PC-3 (cell line): ENCODE results near the gene CALCB. TPM values are rescaled to one million over a fixed set of nuclear protein-coding genes. Genes with fewer than 3 reads are reported as not detected.

Experiments
- ATAC-seq: fragments of 200-7000 bp; cut with Tn5 transposase; 2 replicates; pipeline ENCODE4 v1.9.1; 2020; ENCODE audit warnings: mild to moderate bottlenecking, moderate library complexity
- BruUV-seq: library from RNA; stranded (reverse); fragments of 400-500 nt; replicated peaks from 2 replicates; lab custom pipeline; 2021; lab: Mats Ljungman, UMichigan
- CTCF ChIA-PET: fragments of 300-600 bp; sonication (Branson Sonifier 250); formaldehyde crosslinking; loops from one replicate; lab custom pipeline; 2022; ENCODE audit warnings: antibody characterized with exemption; lab: Charles Lee
- POLR2A ChIA-PET: fragments of 300-600 bp; sonication (Branson Sonifier 250); formaldehyde crosslinking; loops from one replicate; lab custom pipeline; 2022; ENCODE audit warnings: antibody characterized with exemption; ENCODE audit not compliant: unreplicated experiment; lab: Charles Lee
- DNase-seq: peaks from one replicate; pipeline ENCODE4 v3.0.0-alpha.2; 2015
- H2AFZ ChIP-seq: fragments of 300-600 bp; sonication (generic); 2 replicates; pipeline ENCODE4 v1.6.0; 2016; ENCODE audit warnings: antibody characterized with exemption, low read length
- H3F3A ChIP-seq: fragments of 300-600 bp; sonication (generic); one replicate; pipeline ENCODE4 v1.6.0; 2017; ENCODE audit warnings: antibody characterized with exemption, low read length, control low read depth, mild to moderate bottlenecking; ENCODE audit not compliant: unreplicated experiment
- H3K27ac ChIP-seq: fragments of 300-600 bp; sonication (generic); 2 replicates; pipeline ENCODE4 v1.5.1; 2016; ENCODE audit warnings: mild to moderate bottlenecking, low read length
- H3K27me3 ChIP-seq: fragments of 300-600 bp; sonication (generic); 2 replicates; pipeline ENCODE4 v1.6.1; 2016; ENCODE audit warnings: low read length, mixed read lengths
- H3K36me3 ChIP-seq: fragments of 300-600 bp; sonication (generic); 2 replicates; pipeline ENCODE4 v1.6.1; 2016; ENCODE audit warnings: low read depth, mixed run types, low read length, mixed read lengths
- H3K4me1 ChIP-seq: fragments of 300-600 bp; sonication (generic); 2 replicates; pipeline ENCODE4 v1.5.1; 2016; ENCODE audit warnings: low read length; ENCODE audit not compliant: insufficient read depth
- H3K4me2 ChIP-seq: fragments of 300-600 bp; sonication (generic); 2 replicates; pipeline ENCODE4 v1.6.0; 2016; ENCODE audit warnings: low read length
- H3K4me3 ChIP-seq: fragments of 300-600 bp; sonication (generic); 2 replicates; pipeline ENCODE4 v1.5.1; 2016; ENCODE audit warnings: mild to moderate bottlenecking, low read length, mixed read lengths
- H3K79me2 ChIP-seq: fragments of 300-600 bp; sonication (generic); 2 replicates; pipeline ENCODE4 v1.6.1; 2017; ENCODE audit warnings: low read length, mixed read lengths
- H3K9ac ChIP-seq: fragments of 300-600 bp; sonication (generic); 2 replicates; pipeline ENCODE4 v1.6.0; 2016; ENCODE audit warnings: mild to moderate bottlenecking, low read length
- H3K9me2 ChIP-seq: fragments of 300-600 bp; sonication (generic); replicated peaks from 2 replicates; pipeline ENCODE4 v1.6.1; 2016; ENCODE audit warnings: mixed run types, low read length, mixed read lengths
- H3K9me3 ChIP-seq: fragments of 300-600 bp; sonication (generic); 2 replicates; pipeline ENCODE4 v1.6.1; 2016; ENCODE audit warnings: low read length, mixed read lengths
- H4K20me1 ChIP-seq: fragments of 300-600 bp; sonication (generic); 2 replicates; pipeline ENCODE4 v1.6.1; 2016; ENCODE audit warnings: low read length, mixed read lengths
- CTCF ChIP-seq: fragments of 300-600 bp; sonication (generic); conservative IDR thresholded peaks from 2 replicates; pipeline ENCODE4 v1.5.1; 2017; ENCODE audit warnings: antibody characterized with exemption, low read depth, mild to moderate bottlenecking, low read length
- EZH2 ChIP-seq: fragments of 300-600 bp; sonication (generic); IDR thresholded peaks from one replicate; pipeline ENCODE4 v1.6.1; 2017; ENCODE audit warnings: antibody characterized with exemption, mild to moderate bottlenecking, low read length; ENCODE audit not compliant: unreplicated experiment
- EZH2phosphoT487 ChIP-seq: fragments of 300-600 bp; sonication (generic); IDR thresholded peaks from 2 replicates; pipeline ENCODE4 v1.6.1; 2018; ENCODE audit warnings: mild to moderate bottlenecking, antibody characterized with exemption, low read length, borderline replicate concordance
- intact Hi-C: fragments of 100-400 bp; cut with micrococcal nuclease; formaldehyde crosslinking; loops from 2 replicates; pipeline ENCODE4 v1.9.0; 2023
- total RNA-seq: library from RNA; depleted of rRNA; stranded (reverse); fragments of >200 nt; gene quantifications from 2 replicates; pipeline ENCODE4 v1.2.3, GENCODE V29; 2014

Gene CALCB
- total RNA-seq, 1 experiment from 2014 or later = not detected

- Histone ChIP-seq H4K20me1 (no peaks in the 10 kb centered on the region), H3K4me3 (no peak overlapping the region), H3K27ac (no peak overlapping the region), H3K4me1 (no peaks in the 10 kb centered on the region), H3K36me3 (no peaks in the 10 kb centered on the region), H3K27me3 (no peaks in the 10 kb centered on the region), H3F3A (no peaks in the 10 kb centered on the region), H3K79me2 (no peaks in the 10 kb centered on the region), H2AFZ (no peak overlapping the region), H3K9ac (no peak overlapping the region), H3K4me2 (no peak overlapping the region), H3K9me3 (no peaks in the 10 kb centered on the region), H3K9me2 (no peaks in the 10 kb centered on the region)
- ChIA-PET POLR2A (no interaction called here), CTCF (no interaction called here)
- TF ChIP-seq EZH2phosphoT487 = no peak
- no peak for TF ChIP-seq EZH2
- TF ChIP-seq CTCF = no peak
- no TSS peak for BruUV-seq
- DNase-seq = no peak
- no peak for ATAC-seq
- intact Hi-C loops = no loop called here
These were observed 42.3 kb downstream of the CALCB start for GRCh38 chr11:15115686-15116085.

GRCh38 chr11:15117751-15118150 is 44.4 kb downstream of the CALCB start:
- TF ChIP-seq EZH2 (no peak), EZH2phosphoT487 (no peak), CTCF (no peak)
- Histone ChIP-seq H3F3A (no peaks in the 10 kb centered on the region), H3K9ac (no peak overlapping the region), H3K36me3 (no peaks in the 10 kb centered on the region), H3K9me3 (no peaks in the 10 kb centered on the region), H3K4me2 (no peak overlapping the region), H4K20me1 (no peaks in the 10 kb centered on the region), H2AFZ (no peak overlapping the region), H3K4me1 (no peaks in the 10 kb centered on the region), H3K4me3 (no peak overlapping the region), H3K27me3 (no peaks in the 10 kb centered on the region), H3K27ac (no peak overlapping the region), H3K79me2 (no peaks in the 10 kb centered on the region), H3K9me2 (no peaks in the 10 kb centered on the region)
- intact Hi-C loops = no loop called here
- DNase-seq (no peak), ATAC-seq (no peak)
- ChIA-PET POLR2A (no interaction called here), CTCF (no interaction called here)
- no TSS peak for BruUV-seq

- no peaks in the 10 kb centered on the region for H3K9me3 ChIP-seq
- H3K9ac ChIP-seq = no peak overlapping the region
- TF ChIP-seq EZH2 = no peak
- TF ChIP-seq EZH2phosphoT487 = no peak
- no peak for TF ChIP-seq CTCF
- no TSS peak for BruUV-seq
- ATAC-seq (no peak), DNase-seq (no peak)
- H3K27ac ChIP-seq = no peak overlapping the region
- H3K4me1 ChIP-seq = no peaks in the 10 kb centered on the region
- ChIA-PET CTCF (no interaction called here), POLR2A (no interaction called here)
- no peaks in the 10 kb centered on the region for H3K36me3 ChIP-seq
- H3F3A ChIP-seq = no peaks in the 10 kb centered on the region
- H3K4me2 ChIP-seq = no peak overlapping the region
- H4K20me1 ChIP-seq = no peaks in the 10 kb centered on the region
- no peaks in the 10 kb centered on the region for H3K79me2 ChIP-seq
- no peak overlapping the region for H2AFZ ChIP-seq
- no peaks in the 10 kb centered on the region for H3K27me3 ChIP-seq
- H3K4me3 ChIP-seq = no peak overlapping the region
- intact Hi-C loops = no loop called here
- H3K9me2 ChIP-seq = no peaks in the 10 kb centered on the region
These were observed 45.0 kb downstream of the CALCB start for GRCh38 chr11:15118431-15118830.
